GM12872 (cell line): ENCODE measurements around the gene BAIAP2L1.

Source experiments
- CTCF ChIP-seq: IDR thresholded peaks from 3 replicates; pipeline ENCODE4 v1.5.1; 2011; ENCODE audit warnings: low read depth, mild to moderate bottlenecking, low read length, moderate library complexity; ENCODE audit not compliant: insufficient read depth

Gene BAIAP2L1

GRCh38 chr7:98284335-98285036 lies 116.4 kb downstream of the BAIAP2L1 start:
- TF ChIP-seq CTCF: no peak

GRCh38 chr7:98283887-98284222 lies 117.0 kb downstream of the BAIAP2L1 start:
- TF ChIP-seq CTCF: no peak

GRCh38 chr7:98283127-98283886 lies 117.6 kb downstream of the BAIAP2L1 start:
- TF ChIP-seq CTCF: no peak

GRCh38 chr7:98282703-98283102 lies 118.2 kb downstream of the BAIAP2L1 start:
- no peak for TF ChIP-seq CTCF

- TF ChIP-seq CTCF: no peak
Measured at GRCh38 chr7:98281757-98282606, 118.9 kb downstream of the BAIAP2L1 start.

GRCh38 chr7:98280791-98281756 lies 119.8 kb downstream of the BAIAP2L1 start, which contains the start of gene BRI3:
TSS of gene BRI3 (plus strand) at chr7:98281686. CDS start at chr7:98281796, 110 bp downstream.
- TF ChIP-seq CTCF: no peak
